ENCODE results near the gene OGG1. TPM values are rescaled to one million over a fixed set of nuclear protein-coding genes. Genes with fewer than 3 reads are reported as not detected.

OGG1 gene
- total and polyA plus RNA-seq, 9 of the 15 experiments (the other 6 are each of a cell fraction or from before 2014, with no cell fraction given): 6.6 to 33.0 (median 24.4) TPM

DNA sequence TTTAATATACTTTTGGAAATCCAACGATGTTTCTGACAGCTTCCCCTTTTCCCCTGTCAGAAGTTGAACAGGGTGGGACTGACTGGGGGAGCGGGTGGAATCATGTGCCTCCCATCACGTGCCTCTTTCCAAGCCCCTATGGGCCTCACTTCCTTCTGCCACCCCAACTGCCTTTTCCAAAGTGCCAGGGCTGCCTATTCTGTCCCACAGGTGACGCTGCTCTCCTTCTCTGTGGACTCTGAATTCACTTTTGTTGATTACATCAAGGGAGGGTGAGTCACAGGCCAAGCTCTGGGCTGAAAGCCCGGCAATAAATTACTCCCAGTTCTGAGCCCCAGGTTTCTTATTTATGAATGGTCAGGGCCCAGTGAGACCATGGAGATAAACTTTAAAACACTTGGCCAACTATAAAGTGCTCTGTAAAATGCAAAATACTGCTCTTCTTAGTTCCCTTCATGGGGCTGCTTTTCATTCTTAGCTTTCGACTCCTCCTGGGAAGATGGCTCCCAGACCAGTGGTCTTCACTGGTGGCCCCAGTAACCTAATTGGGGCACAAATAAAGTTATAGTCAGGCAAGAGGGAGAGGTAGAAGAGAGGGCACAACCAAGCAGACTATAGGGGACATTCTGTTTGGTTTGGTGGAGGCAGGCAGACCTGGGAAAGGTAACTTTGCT, 33.9 kb upstream of the OGG1 start (continued):
- no peak for TF ChIP-seq SAFB2 (IDR thresholded peaks at IDR 0.05; ENCODE audit: borderline replicate concordance, low read depth, low read length, severe bottlenecking)
- TF ChIP-seq, protein P1, sequence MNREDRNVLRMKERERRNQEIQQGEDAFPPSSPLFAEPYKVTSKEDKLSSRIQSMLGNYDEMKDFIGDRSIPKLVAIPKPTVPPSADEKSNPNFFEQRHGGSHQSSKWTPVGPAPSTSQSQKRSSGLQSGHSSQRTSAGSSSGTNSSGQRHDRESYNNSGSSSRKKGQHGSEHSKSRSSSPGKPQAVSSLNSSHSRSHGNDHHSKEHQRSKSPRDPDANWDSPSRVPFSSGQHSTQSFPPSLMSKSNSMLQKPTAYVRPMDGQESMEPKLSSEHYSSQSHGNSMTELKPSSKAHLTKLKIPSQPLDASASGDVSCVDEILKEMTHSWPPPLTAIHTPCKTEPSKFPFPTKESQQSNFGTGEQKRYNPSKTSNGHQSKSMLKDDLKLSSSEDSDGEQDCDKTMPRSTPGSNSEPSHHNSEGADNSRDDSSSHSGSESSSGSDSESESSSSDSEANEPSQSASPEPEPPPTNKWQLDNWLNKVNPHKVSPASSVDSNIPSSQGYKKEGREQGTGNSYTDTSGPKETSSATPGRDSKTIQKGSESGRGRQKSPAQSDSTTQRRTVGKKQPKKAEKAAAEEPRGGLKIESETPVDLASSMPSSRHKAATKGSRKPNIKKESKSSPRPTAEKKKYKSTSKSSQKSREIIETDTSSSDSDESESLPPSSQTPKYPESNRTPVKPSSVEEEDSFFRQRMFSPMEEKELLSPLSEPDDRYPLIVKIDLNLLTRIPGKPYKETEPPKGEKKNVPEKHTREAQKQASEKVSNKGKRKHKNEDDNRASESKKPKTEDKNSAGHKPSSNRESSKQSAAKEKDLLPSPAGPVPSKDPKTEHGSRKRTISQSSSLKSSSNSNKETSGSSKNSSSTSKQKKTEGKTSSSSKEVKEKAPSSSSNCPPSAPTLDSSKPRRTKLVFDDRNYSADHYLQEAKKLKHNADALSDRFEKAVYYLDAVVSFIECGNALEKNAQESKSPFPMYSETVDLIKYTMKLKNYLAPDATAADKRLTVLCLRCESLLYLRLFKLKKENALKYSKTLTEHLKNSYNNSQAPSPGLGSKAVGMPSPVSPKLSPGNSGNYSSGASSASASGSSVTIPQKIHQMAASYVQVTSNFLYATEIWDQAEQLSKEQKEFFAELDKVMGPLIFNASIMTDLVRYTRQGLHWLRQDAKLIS (CRISPR knock-in tag; IDR thresholded peaks at IDR 0.05): no peak
- TF ChIP-seq XRCC4 (IDR thresholded peaks at IDR 0.05; ENCODE audit: extremely low read depth, insufficient read depth, insufficient read length): no peak
- TF ChIP-seq ZNF217 (CRISPR knock-in tag; IDR thresholded peaks at IDR 0.05): no peak
- TF ChIP-seq, protein P2, sequence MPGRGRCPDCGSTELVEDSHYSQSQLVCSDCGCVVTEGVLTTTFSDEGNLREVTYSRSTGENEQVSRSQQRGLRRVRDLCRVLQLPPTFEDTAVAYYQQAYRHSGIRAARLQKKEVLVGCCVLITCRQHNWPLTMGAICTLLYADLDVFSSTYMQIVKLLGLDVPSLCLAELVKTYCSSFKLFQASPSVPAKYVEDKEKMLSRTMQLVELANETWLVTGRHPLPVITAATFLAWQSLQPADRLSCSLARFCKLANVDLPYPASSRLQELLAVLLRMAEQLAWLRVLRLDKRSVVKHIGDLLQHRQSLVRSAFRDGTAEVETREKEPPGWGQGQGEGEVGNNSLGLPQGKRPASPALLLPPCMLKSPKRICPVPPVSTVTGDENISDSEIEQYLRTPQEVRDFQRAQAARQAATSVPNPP (IDR thresholded peaks at IDR 0.05; ENCODE audit: borderline replicate concordance, insufficient read depth, insufficient read length): no peak
- TF ChIP-seq, protein P3, sequence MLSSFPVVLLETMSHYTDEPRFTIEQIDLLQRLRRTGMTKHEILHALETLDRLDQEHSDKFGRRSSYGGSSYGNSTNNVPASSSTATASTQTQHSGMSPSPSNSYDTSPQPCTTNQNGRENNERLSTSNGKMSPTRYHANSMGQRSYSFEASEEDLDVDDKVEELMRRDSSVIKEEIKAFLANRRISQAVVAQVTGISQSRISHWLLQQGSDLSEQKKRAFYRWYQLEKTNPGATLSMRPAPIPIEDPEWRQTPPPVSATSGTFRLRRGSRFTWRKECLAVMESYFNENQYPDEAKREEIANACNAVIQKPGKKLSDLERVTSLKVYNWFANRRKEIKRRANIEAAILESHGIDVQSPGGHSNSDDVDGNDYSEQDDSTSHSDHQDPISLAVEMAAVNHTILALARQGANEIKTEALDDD (IDR thresholded peaks at IDR 0.05): no peak
- peak; percentile 47 to 58; a peak in 3 of 4 replicates for TF ChIP-seq KDM1A (IDR thresholded peaks at IDR 0.05)
- TF ChIP-seq ZNF75A (CRISPR knock-in tag; IDR thresholded peaks at IDR 0.05): no peak
- no peak for TF ChIP-seq SMAD4 (CRISPR knock-in tag; conservative IDR thresholded peaks at IDR 0.05)
- peak; percentile 30; the same call in 1 of the 2 replicates for TF ChIP-seq BCOR (IDR thresholded peaks at IDR 0.05)
- no peak for TF ChIP-seq ZNF79 (CRISPR knock-in tag; IDR thresholded peaks at IDR 0.05; ENCODE audit: low read depth)
- TF ChIP-seq SMARCA4 (IDR thresholded peaks at IDR 0.05): peak; percentile 94
- TF ChIP-seq, protein P4, sequence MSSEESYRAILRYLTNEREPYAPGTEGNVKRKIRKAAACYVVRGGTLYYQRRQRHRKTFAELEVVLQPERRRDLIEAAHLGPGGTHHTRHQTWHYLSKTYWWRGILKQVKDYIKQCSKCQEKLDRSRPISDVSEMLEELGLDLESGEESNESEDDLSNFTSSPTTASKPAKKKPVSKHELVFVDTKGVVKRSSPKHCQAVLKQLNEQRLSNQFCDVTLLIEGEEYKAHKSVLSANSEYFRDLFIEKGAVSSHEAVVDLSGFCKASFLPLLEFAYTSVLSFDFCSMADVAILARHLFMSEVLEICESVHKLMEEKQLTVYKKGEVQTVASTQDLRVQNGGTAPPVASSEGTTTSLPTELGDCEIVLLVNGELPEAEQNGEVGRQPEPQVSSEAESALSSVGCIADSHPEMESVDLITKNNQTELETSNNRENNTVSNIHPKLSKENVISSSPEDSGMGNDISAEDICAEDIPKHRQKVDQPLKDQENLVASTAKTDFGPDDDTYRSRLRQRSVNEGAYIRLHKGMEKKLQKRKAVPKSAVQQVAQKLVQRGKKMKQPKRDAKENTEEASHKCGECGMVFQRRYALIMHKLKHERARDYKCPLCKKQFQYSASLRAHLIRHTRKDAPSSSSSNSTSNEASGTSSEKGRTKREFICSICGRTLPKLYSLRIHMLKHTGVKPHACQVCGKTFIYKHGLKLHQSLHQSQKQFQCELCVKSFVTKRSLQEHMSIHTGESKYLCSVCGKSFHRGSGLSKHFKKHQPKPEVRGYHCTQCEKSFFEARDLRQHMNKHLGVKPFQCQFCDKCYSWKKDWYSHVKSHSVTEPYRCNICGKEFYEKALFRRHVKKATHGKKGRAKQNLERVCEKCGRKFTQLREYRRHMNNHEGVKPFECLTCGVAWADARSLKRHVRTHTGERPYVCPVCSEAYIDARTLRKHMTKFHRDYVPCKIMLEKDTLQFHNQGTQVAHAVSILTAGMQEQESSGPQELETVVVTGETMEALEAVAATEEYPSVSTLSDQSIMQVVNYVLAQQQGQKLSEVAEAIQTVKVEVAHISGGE (CRISPR knock-in tag; IDR thresholded peaks at IDR 0.05): no peak
- TF ChIP-seq RFX7 (CRISPR knock-in tag; IDR thresholded peaks at IDR 0.05): no peak
- no peak for TF ChIP-seq ARHGAP35 (IDR thresholded peaks at IDR 0.05; ENCODE audit: partially characterized antibody)
- TF ChIP-seq MAFF (IDR thresholded peaks at IDR 0.05; ENCODE audit: low read length): peak; percentile 9; the same call in 1 of the 2 replicates
- TF ChIP-seq STAT5A (IDR thresholded peaks at IDR 0.05; ENCODE audit: borderline replicate concordance, low read length): no peak
- no peak for TF ChIP-seq ZNF717 (CRISPR knock-in tag; IDR thresholded peaks at IDR 0.05)
- TF ChIP-seq DDX20 (tag; IDR thresholded peaks at IDR 0.05; ENCODE audit: low read depth): no peak
- TF ChIP-seq TAF9B (IDR thresholded peaks at IDR 0.05; ENCODE audit: partially characterized antibody): no peak
